ENCODE measurements around the gene ALDH5A1.

DNA sequence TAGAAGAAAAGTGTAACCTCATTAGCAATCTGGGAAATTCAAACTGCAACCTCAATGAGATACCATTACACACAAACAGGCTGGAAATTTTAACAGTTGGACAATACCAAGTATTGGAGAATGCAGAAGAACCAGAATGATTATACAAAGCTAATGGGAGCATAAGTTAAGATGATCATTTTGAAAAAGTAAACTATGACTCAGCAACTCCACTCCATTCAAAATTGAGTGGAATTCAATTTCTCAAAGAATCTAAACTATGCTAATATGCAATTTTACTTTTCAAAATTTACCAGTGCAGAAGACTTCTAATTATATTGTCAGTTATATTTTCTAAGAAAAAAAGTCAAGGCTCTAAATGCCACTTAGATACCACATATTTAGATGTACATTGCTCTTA lies 22.6 kb upstream of the ALDH5A1 start:
- TF ChIP-seq, protein P1, sequence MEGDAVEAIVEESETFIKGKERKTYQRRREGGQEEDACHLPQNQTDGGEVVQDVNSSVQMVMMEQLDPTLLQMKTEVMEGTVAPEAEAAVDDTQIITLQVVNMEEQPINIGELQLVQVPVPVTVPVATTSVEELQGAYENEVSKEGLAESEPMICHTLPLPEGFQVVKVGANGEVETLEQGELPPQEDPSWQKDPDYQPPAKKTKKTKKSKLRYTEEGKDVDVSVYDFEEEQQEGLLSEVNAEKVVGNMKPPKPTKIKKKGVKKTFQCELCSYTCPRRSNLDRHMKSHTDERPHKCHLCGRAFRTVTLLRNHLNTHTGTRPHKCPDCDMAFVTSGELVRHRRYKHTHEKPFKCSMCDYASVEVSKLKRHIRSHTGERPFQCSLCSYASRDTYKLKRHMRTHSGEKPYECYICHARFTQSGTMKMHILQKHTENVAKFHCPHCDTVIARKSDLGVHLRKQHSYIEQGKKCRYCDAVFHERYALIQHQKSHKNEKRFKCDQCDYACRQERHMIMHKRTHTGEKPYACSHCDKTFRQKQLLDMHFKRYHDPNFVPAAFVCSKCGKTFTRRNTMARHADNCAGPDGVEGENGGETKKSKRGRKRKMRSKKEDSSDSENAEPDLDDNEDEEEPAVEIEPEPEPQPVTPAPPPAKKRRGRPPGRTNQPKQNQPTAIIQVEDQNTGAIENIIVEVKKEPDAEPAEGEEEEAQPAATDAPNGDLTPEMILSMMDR (IDR thresholded peaks at IDR 0.05; ENCODE audit: insufficient read depth, low read depth, low read length), result no peak
- no peak for TF ChIP-seq EZH2 (IDR thresholded peaks at IDR 0.05; ENCODE audit: insufficient read depth, low read length)

All from astrocyte (in vitro differentiated cells and primary cell).